ENCODE measurements around the gene RNPEPL1.

RNPEPL1 gene

DNA sequence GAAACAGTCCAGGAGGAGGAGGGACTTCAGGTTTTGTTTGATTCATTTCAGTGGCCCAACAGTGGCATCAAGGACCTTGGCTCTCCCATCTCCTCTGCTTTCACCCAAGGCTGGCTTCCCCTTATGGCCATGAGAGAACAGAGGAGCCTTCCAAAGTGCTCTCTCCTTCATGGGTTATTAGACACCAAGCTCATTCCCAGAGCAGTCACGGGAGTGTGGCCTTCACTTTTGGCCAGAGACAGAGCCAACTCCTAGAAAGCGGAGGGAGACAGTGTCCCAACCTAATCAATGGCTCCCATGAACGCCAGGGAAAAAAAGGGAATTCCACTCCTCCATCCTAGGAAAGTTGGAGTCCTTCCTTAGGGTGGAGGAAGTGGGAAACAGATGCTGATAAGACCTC is 9.0 kb upstream of the RNPEPL1 start (continued):
- TF ChIP-seq, protein P1, sequence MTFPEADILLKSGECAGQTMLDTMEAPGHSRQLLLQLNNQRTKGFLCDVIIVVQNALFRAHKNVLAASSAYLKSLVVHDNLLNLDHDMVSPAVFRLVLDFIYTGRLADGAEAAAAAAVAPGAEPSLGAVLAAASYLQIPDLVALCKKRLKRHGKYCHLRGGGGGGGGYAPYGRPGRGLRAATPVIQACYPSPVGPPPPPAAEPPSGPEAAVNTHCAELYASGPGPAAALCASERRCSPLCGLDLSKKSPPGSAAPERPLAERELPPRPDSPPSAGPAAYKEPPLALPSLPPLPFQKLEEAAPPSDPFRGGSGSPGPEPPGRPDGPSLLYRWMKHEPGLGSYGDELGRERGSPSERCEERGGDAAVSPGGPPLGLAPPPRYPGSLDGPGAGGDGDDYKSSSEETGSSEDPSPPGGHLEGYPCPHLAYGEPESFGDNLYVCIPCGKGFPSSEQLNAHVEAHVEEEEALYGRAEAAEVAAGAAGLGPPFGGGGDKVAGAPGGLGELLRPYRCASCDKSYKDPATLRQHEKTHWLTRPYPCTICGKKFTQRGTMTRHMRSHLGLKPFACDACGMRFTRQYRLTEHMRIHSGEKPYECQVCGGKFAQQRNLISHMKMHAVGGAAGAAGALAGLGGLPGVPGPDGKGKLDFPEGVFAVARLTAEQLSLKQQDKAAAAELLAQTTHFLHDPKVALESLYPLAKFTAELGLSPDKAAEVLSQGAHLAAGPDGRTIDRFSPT (tag by site-specific recombination; IDR thresholded peaks at IDR 0.05) = no peak
- TF ChIP-seq ZNF585B (tag by site-specific recombination; IDR thresholded peaks at IDR 0.05) (no peak), ZBTB20 (tag by site-specific recombination; IDR thresholded peaks at IDR 0.05) (no peak), ZNF548 (tag by site-specific recombination; IDR thresholded peaks at IDR 0.05) (no peak), ZNF146 (tag by site-specific recombination; IDR thresholded peaks at IDR 0.05) (no peak), PRDM1 (tag by site-specific recombination; IDR thresholded peaks at IDR 0.05) (no peak), REPIN1 (tag by site-specific recombination; IDR thresholded peaks at IDR 0.05; ENCODE audit: low read depth) (no peak), ZNF629 (tag by site-specific recombination; IDR thresholded peaks at IDR 0.05) (no peak), ZNF121 (tag by site-specific recombination; IDR thresholded peaks at IDR 0.05) (no peak), ZNF175 (tag by site-specific recombination; IDR thresholded peaks at IDR 0.05) (no peak)
- TF ChIP-seq, protein P2, sequence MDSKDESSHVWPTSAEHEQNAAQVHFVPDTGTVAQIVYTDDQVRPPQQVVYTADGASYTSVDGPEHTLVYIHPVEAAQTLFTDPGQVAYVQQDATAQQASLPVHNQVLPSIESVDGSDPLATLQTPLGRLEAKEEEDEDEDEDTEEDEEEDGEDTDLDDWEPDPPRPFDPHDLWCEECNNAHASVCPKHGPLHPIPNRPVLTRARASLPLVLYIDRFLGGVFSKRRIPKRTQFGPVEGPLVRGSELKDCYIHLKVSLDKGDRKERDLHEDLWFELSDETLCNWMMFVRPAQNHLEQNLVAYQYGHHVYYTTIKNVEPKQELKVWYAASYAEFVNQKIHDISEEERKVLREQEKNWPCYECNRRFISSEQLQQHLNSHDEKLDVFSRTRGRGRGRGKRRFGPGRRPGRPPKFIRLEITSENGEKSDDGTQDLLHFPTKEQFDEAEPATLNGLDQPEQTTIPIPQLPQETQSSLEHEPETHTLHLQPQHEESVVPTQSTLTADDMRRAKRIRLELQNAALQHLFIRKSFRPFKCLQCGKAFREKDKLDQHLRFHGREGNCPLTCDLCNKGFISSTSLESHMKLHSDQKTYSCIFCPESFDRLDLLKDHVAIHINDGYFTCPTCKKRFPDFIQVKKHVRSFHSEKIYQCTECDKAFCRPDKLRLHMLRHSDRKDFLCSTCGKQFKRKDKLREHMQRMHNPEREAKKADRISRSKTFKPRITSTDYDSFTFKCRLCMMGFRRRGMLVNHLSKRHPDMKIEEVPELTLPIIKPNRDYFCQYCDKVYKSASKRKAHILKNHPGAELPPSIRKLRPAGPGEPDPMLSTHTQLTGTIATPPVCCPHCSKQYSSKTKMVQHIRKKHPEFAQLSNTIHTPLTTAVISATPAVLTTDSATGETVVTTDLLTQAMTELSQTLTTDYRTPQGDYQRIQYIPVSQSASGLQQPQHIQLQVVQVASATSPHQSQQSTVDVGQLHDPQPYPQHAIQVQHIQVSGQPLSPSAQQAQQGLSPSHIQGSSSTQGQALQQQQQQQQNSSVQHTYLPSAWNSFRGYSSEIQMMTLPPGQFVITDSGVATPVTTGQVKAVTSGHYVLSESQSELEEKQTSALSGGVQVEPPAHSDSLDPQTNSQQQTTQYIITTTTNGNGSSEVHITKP (tag by site-specific recombination; IDR thresholded peaks at IDR 0.05) = no peak

DNA sequence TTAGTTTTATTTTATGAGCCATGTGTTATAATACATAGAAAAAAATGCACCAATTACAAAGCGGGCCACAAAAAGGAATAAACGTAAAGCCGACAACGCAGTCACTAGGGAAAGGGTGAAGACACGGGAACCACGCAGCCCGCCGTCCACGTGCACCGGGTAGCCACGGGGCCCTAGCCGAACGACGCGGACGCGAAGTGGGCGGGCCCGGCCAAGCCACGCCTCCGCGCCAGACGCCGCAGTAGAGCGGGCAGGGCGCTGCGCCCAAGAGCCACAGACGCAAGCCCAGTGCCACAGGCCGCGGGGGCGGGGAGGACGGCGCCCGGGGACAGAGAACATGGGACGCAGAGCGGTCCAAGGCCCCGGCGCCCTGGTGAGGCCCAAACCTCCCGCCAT is 8.2 kb upstream of the RNPEPL1 start, which contains the start of gene DUSP28:
TSS of gene DUSP28 (plus strand) at position 274 of the 396 bp plus-strand sequence. CDS start 328 bp downstream, outside the sequence.
- H3K4me3 ChIP-seq (ENCODE audit: low read depth, low read length) = peak within 1 kb of the TSS; percentile 64
- peaks cover 0 to 29% of the 10 kb centered on the region in 2 experiments; a peak in 1 of 3 replicates for H3K36me3 ChIP-seq (ENCODE audit: control insufficient read depth in 2 of 2, insufficient read depth in 1 of 2, low read length in 2 of 2)
- no peaks in the 10 kb centered on the region for H3K9me3 ChIP-seq (ENCODE audit: control insufficient read depth, insufficient read depth, low read depth, low read length)
- H3K4me1 ChIP-seq (ENCODE audit: control insufficient read depth, insufficient read depth, low read length) = peaks cover 5% of the 10 kb centered on the region
- peak within 1 kb of the TSS; percentile 90 for H3K27ac ChIP-seq (ENCODE audit: extremely low read depth, low read depth, low read length)
- ChIA-PET POLR2A (interaction anchor here (1.8 kb wide), 1 partner anchor 26 kb away, joined by 53 read pairs; the partner anchor contains the start of gene CAPN10), CTCF (interaction anchor here (0.7 kb wide), 1 partner anchor 109 kb away, joined by 3 read pairs; no protein-coding TSS in a partner anchor)
- TF ChIP-seq ZNF292 (tag by site-specific recombination; IDR thresholded peaks at IDR 0.05; ENCODE audit: borderline replicate concordance, low read depth) = no peak
- no peak for TF ChIP-seq ZNF302 (tag by site-specific recombination; IDR thresholded peaks at IDR 0.05; ENCODE audit: low read depth)
- peak; percentile 39; the same call in 1 of the 2 replicates for TF ChIP-seq ZNF335 (tag by site-specific recombination; conservative IDR thresholded peaks at IDR 0.05)
- TF ChIP-seq, protein P3, sequence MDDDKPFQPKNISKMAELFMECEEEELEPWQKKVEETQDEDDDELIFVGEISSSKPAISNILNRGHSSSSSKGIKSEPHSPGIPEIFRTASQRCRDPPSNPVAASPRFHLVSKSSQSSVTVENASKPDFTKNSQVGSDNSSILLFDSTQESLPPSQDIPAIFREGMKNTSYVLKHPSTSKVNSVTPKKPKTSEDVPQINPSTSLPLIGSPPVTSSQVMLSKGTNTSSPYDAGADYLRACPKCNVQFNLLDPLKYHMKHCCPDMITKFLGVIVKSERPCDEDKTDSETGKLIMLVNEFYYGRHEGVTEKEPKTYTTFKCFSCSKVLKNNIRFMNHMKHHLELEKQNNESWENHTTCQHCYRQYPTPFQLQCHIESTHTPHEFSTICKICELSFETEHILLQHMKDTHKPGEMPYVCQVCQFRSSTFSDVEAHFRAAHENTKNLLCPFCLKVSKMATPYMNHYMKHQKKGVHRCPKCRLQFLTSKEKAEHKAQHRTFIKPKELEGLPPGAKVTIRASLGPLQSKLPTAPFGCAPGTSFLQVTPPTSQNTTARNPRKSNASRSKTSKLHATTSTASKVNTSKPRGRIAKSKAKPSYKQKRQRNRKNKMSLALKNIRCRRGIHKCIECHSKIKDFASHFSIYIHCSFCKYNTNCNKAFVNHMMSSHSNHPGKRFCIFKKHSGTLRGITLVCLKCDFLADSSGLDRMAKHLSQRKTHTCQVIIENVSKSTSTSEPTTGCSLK (tag by site-specific recombination; IDR thresholded peaks at IDR 0.05) = no peak
- TF ChIP-seq KLF16 (tag by site-specific recombination; IDR thresholded peaks at IDR 0.05) = no peak; the same call in 1 of the 2 replicates
- no peak for TF ChIP-seq ZNF555 (tag by site-specific recombination; conservative IDR thresholded peaks at IDR 0.05)
- peak; percentile 46 for TF ChIP-seq SP7 (tag by site-specific recombination; IDR thresholded peaks at IDR 0.05)
- TF ChIP-seq ZNF473 (tag by site-specific recombination; IDR thresholded peaks at IDR 0.05) = no peak
- TF ChIP-seq ZNF449 (tag by site-specific recombination; IDR thresholded peaks at IDR 0.05) = 0 out of 2 replicates have a peak, but pooled peaks have one; percentile 36
- no peak for TF ChIP-seq ZNF239 (tag by site-specific recombination; IDR thresholded peaks at IDR 0.05)
- no peak for TF ChIP-seq ZBTB44 (tag by site-specific recombination; IDR thresholded peaks at IDR 0.05)
- no peak for TF ChIP-seq ZNF157 (tag by site-specific recombination; IDR thresholded peaks at IDR 0.05)
- TF ChIP-seq ZNF692 (tag by site-specific recombination; IDR thresholded peaks at IDR 0.05) = no peak
- TF ChIP-seq ZSCAN30 (tag by site-specific recombination; IDR thresholded peaks at IDR 0.05) = no peak
